Ovary (tissue), 9 donors: ENCODE measurements around the gene SMARCA4. TPM values are rescaled to one million over a fixed set of nuclear protein-coding genes. Genes with fewer than 3 reads are reported as not detected.
"Not testable (repeated sequence)": the region's sequence is repeated elsewhere in the genome, so short reads cannot be mapped to it uniquely, and the experiment has no call there.

Experiments
- DNase-seq, 5 donors: peaks; one replicate each; pipeline ENCODE4 v3.0.0-alpha.2; 2019 to 2020
- H3K27ac ChIP-seq, 2 donors: fragments of 200-600 bp; one replicate each; pipeline versions ENCODE4 v1.5.1 to v1.8.0; 2019 to 2022
- H3K27me3 ChIP-seq: fragments of 200-600 bp; one replicate; pipeline ENCODE4 v1.8.0; 2022
- H3K36me3 ChIP-seq: fragments of 200-600 bp; sonication (generic); one replicate; pipeline ENCODE4 v1.5.1; 2019
- H3K4me1 ChIP-seq: one replicate; pipeline ENCODE4 v1.8.1; 2013; ENCODE audit warnings: mild to moderate bottlenecking, moderate library complexity; ENCODE audit not compliant: insufficient read depth
- H3K4me3 ChIP-seq: fragments of 200-600 bp; sonication (generic); one replicate; pipeline ENCODE4 v1.5.1; 2017
- H3K9me3 ChIP-seq, 2 donors: fragments of 200-600 bp in 1 of 2; sonication (generic) in 1 of 2; one replicate each; pipeline versions ENCODE4 v1.5.1 to v1.8.1; 2013 to 2019; ENCODE audit warnings: mild to moderate bottlenecking in 1 of 2, moderate library complexity in 1 of 2
- CTCF ChIP-seq, 3 donors: fragments of 450-650 bp in 2 of 3; fragments of 200-600 bp in 1 of 3; IDR thresholded peaks; one replicate each; pipeline versions ENCODE4 v1.5.1 to v1.8.0; 2016 to 2022; ENCODE audit warnings: antibody characterized with exemption in 3 of 3, mild to moderate bottlenecking in 1 of 3
- EP300 ChIP-seq: sonication (generic); formaldehyde crosslinking; IDR thresholded peaks from one replicate; pipeline ENCODE4 v1.6.1; 2017; ENCODE audit warnings: antibody characterized with exemption
- POLR2A ChIP-seq: fragments of 450-650 bp; IDR thresholded peaks from one replicate; pipeline ENCODE4 v1.6.1; 2017; ENCODE audit warnings: antibody characterized with exemption, mild to moderate bottlenecking, moderate library complexity
- WGBS, 3 donors: extraction: QIAGEN DNeasy Blood & Tissue Kit in 1 of 3; methylation state at CpG; one replicate each; pipeline versions ENCODE4 v1.1.5 to v1.1.7; 2013 to 2017; 5-methylcytosine and 5-hydroxymethylcytosine counted together
- intact Hi-C, 4 donors: fragments of 100-400 bp; cut with DNase I; formaldehyde crosslinking; loops; one replicate each; pipeline versions ENCODE4 v1.11.0 to v1.15.1; 2022 to 2023
- polyA plus RNA-seq, 2 donors: library from polyadenylated mRNA; stranded (reverse); fragments of 200-250 nt in 1 of 2; fragments of 350-450 nt in 1 of 2; fragmentation: Illumina TruSeq in 1 of 2; extraction: RNeasy Lipid Tissue Mini Kit (QIAGEN cat#74804) in 1 of 2; gene quantifications; one replicate each; pipeline ENCODE4 v1.2.3, GENCODE V29; 2013 to 2014
- total RNA-seq, 7 donors: library from RNA; depleted of rRNA in 2 of 7; stranded (reverse); fragments of >200 nt in 2 of 7; fragmentation: NEBNext Ultra II Directional in 3 of 7; extraction: Animal tissue kit (Norgen Biotek cat#: 25700) in 3 of 7; gene quantifications; one replicate each; pipeline versions ENCODE4 v1.1.0 to v1.2.4, GENCODE V29; 2016 to 2023
- donor health status: DM: no; HTN: no; CAD: no; lungs with moderate emphysema.
- donor health status: DM: no; HTN: no; CAD: no.
- donor health status: Bipolar disorder and iron deficiency.
- donor health status: DM: yes; HTN: yes; CAD: no.
- donor health status: DM: no; HTN: no; CAD: no.
- donor health status: DM: yes; HTN: yes; CAD: no.

The SMARCA4 gene
- total and polyA plus RNA-seq, 9 donors: 32.1 to 96.7 (median 68.3) TPM

GRCh38 chr19:11098861-11099260, 138.0 kb downstream of the SMARCA4 start:
- 80 to 99% (median 97%) methylated on average over 3 of the region's 3 CpGs for WGBS, 3 donors
- H3K9me3 ChIP-seq: no peaks in the 10 kb centered on the region
- H3K27ac ChIP-seq: no peak overlapping the region
- H3K27me3 ChIP-seq: no peaks in the 10 kb centered on the region
- H3K4me1 ChIP-seq: peaks cover 11% of the 10 kb centered on the region
- intact Hi-C loops: no loop called here
- no peak overlapping the region for H3K4me3 ChIP-seq
- TF ChIP-seq CTCF (IDR thresholded peaks at IDR 0.05): no peak
- TF ChIP-seq EP300: no peak
- no peak for TF ChIP-seq POLR2A
- no peak for DNase-seq
- H3K36me3 ChIP-seq: no peaks in the 10 kb centered on the region

GRCh38 chr19:11100049-11100448, 139.2 kb downstream of the SMARCA4 start:
- TF ChIP-seq EP300 (no peak), POLR2A (no peak), CTCF (IDR thresholded peaks at IDR 0.05) (no peak)
- DNase-seq: no peak
- Histone ChIP-seq H3K4me3 (no peak overlapping the region), H3K9me3 (no peaks in the 10 kb centered on the region), H3K27me3 (no peaks in the 10 kb centered on the region), H3K4me1 (peaks cover 10% of the 10 kb centered on the region), H3K36me3 (no peaks in the 10 kb centered on the region), H3K27ac (no peak overlapping the region)
- intact Hi-C loops: loop anchor here in 1 of 4 donors (10.0 kb wide), 1 partner anchor 165 kb away; no protein-coding TSS in a partner anchor
- 79 to 90% (median 80%) methylated on average over 12 of the region's 12 CpGs for WGBS, 3 donors

- TF ChIP-seq EP300: no peak
- no peak for TF ChIP-seq POLR2A
- no peak for TF ChIP-seq CTCF (IDR thresholded peaks at IDR 0.05)
- Histone ChIP-seq H3K9me3 (no peaks in the 10 kb centered on the region), H3K36me3 (no peaks in the 10 kb centered on the region), H3K4me1 (peaks cover 2% of the 10 kb centered on the region), H3K27ac (no peak overlapping the region), H3K27me3 (no peaks in the 10 kb centered on the region), H3K4me3 (no peak overlapping the region)
- DNase-seq: no peak
- intact Hi-C loops: loop anchor here in 1 of 4 donors (10.0 kb wide), 1 partner anchor 166 kb away; no protein-coding TSS in a partner anchor
- WGBS, 3 donors: 85 to 87% (median 86%) methylated on average over 5 of the region's 5 CpGs
Measured at GRCh38 chr19:11101057-11101456, 140.2 kb downstream of the SMARCA4 start.

GRCh38 chr19:11102944-11103343, 142.1 kb downstream of the SMARCA4 start:
- 78 to 90% (median 89%) methylated on average over 16 of the region's 16 CpGs for WGBS, 3 donors
- DNase-seq: no peak
- Histone ChIP-seq H3K27me3 (no peaks in the 10 kb centered on the region), H3K9me3 (no peaks in the 10 kb centered on the region), H3K27ac (no peak overlapping the region), H3K36me3 (no peaks in the 10 kb centered on the region), H3K4me3 (no peak overlapping the region), H3K4me1 (no peaks in the 10 kb centered on the region)
- no peak for TF ChIP-seq CTCF (IDR thresholded peaks at IDR 0.05)
- no peak for TF ChIP-seq POLR2A
- no peak for TF ChIP-seq EP300
- intact Hi-C loops: loop anchor here in 1 of 4 donors (10.0 kb wide), 1 partner anchor 168 kb away; no protein-coding TSS in a partner anchor

GRCh38 chr19:11103667-11104066, 142.8 kb downstream of the SMARCA4 start:
- H3K36me3 ChIP-seq, H3K9me3 ChIP-seq, H3K27ac ChIP-seq, H3K27me3 ChIP-seq, H3K4me3 ChIP-seq, H3K4me1 ChIP-seq, DNase-seq: not testable (repeated sequence)
- WGBS, 3 donors: 85 to 89% (median 85%) methylated on average over 10 of the region's 10 CpGs
- intact Hi-C loops: loop anchor here in 1 of 4 donors (10.0 kb wide), 1 partner anchor 169 kb away; no protein-coding TSS in a partner anchor
